ENCODE results near the gene TMEM38B.

GRCh38 chr9:105662184-105663104 lies 31.9 kb upstream of the TMEM38B start, which contains the start of gene TAL2:
- TF ChIP-seq, protein P1, sequence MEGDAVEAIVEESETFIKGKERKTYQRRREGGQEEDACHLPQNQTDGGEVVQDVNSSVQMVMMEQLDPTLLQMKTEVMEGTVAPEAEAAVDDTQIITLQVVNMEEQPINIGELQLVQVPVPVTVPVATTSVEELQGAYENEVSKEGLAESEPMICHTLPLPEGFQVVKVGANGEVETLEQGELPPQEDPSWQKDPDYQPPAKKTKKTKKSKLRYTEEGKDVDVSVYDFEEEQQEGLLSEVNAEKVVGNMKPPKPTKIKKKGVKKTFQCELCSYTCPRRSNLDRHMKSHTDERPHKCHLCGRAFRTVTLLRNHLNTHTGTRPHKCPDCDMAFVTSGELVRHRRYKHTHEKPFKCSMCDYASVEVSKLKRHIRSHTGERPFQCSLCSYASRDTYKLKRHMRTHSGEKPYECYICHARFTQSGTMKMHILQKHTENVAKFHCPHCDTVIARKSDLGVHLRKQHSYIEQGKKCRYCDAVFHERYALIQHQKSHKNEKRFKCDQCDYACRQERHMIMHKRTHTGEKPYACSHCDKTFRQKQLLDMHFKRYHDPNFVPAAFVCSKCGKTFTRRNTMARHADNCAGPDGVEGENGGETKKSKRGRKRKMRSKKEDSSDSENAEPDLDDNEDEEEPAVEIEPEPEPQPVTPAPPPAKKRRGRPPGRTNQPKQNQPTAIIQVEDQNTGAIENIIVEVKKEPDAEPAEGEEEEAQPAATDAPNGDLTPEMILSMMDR (conservative IDR thresholded peaks at IDR 0.05; ENCODE audit: low read depth, low read length), result no peak
- no peak for TF ChIP-seq EZH2 (IDR thresholded peaks at IDR 0.05; ENCODE audit: borderline replicate concordance, low read depth, low read length, poor library complexity, severe bottlenecking)
